AG20443 (cell line): Measurements from ENCODE around the gene DDX10.
"Not testable (repeated sequence)": the region's sequence is repeated elsewhere in the genome, so short reads cannot be mapped to it uniquely, and the experiment has no call there.

Experiments
- DNase-seq: peaks from one replicate; pipeline ENCODE4 v3.0.0; 2012; ENCODE audit warnings: low spot score, mixed read lengths

The DDX10 gene

DNA sequence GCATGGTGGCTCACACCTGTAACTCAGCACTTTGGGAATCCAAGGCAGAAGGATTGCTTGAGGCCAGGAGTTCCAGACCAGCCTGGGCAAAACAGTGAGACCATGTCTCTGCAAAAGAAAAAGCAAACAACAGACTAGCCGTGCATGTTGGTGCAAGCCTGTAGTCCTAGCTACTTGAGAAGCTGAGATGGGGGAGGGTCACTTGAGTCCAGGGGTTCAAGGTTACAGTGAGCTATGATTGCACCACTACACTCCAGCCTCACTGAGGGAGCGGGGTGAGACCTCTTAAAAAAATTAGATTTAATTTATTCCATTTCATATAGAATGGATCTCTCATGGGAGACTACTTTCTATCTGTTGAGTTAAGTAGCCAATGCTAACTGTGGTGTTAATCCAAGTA, 50.4 kb downstream of the DDX10 start:
- DNase-seq = no peak

DNA sequence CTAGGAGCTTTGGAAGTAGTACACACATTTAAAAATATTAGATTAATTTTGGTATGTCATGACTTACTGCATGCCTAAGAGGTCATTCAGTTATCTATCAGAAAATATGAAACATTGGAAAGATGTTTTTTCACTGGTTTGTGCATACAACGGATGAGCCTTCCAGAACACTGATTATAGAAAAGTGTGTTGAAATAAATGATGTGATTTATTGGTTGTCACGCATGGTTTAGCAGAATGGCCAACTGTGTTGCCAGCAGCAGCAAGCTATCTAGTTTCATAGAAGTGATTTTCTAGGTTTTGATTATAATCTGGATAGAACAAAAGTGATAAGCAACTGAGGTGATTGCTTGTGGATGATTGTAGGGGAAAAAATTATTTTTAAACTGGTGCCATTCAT, 53.6 kb downstream of the DDX10 start:
- DNase-seq = no peak

DNA sequence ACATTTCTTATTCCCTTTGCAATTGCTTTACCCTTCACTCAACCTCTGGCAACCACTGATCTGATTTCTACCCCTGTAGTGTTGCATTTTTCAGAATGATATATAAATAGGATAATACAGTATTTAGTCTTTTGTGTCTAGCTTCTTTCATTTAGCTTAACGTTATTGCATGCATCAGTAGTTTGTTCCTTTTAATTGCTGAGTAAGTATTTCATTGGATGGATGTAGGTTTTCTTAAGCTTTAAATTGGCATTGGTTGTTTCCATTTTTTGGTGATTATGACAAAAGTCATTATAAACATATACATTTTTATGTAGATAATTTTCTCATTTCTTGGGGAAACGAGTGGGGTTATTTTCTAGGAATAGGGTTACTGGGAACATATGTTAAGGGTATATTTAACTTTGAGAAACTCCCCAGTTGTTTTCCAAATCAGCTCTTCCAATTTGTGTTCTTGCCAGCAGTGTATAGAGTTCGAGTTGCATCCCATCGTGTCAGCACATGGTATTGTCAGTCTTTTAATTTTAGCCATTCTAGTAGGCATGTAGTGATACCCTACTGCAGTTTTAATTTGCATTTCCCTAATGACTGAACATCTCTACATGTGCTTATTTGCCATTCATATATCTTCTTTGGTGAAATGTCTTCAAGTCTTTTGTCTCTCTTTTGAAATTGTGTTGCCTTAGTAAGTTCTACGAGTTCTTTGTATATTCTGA, 60.3 kb downstream of the DDX10 start:
- no peak for DNase-seq

DNA sequence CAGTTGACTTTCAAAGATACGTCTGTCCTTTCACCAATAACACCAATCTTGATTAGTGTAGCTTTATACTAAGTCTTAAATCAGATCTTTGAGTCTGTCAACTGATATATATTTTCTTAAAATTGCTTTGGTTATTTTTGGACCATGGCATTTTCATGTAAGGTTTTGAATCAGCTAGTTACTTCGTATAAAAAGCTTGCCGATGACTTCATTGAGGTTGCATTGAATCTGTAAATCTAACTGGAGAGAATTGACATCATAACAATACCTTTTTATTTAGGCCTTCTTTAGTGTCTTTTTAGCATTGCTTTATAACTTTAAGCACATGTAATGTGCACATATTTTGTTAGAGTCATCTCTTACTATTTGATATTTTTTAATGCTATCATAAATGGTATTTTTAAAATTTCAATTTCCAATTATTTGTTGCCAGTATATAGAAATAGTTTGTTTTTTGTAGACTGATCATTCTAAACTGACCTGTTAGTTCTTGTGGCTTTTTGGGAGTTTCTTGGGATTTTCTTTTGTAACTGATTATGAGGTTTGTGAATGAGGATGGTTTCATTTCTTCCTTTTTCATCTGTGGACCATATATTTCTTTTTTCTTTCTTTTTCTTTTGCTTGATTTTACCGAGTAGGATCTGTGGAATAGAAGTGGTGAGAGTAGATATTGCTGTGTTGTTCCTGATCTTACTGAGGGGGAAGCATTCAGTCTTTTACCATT, 61.4 kb downstream of the DDX10 start:
- DNase-seq = no peak

DNA sequence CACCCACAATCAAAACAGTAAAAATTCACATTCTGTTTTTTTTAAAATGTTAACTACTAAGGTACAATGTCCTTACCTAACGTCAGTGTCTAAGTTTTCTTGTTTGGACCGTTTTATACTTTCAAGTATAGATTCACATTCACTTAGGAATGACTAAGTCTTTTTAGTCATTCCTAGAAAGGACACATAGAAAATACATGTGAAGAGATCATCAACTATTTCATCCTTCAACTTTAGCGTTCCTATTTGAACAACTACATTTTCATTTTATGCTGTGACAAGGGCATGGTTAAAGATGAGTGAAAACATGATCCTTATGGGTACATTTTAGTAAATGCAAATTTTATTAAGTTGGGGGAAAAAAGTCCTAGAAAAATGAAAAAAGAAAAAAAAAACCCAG, 62.8 kb downstream of the DDX10 start:
- DNase-seq = no peak

DNA sequence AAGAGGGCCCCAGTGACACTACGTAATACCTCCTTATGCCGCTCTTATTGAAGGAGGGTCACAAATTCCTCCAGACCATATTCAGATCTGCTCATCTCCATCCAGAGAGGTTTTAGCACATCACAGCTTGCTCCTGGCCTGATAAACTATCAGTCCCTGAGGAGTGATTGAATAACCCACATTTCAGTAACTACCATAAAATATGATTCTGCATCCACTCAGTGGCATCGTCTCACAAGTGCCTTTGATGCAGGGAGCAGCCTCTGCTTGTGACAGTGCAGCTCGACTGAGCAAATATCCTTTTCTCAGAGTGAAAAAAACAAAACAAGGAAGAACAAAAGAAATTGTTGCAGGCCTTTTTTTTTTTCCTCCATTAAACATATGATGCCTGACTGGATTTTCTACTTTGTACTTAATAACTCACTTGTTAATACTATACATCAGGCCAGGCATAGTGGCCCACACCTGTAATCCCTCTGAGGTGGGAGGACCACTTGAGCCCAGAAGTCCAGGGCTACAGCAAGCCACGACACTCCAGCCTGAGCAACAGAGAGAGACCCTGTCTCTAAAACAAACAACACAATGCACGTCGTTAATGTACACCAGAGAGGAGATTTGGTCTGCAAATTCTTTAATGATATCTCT, 64.5 kb downstream of the DDX10 start:
- DNase-seq = no peak

DNA sequence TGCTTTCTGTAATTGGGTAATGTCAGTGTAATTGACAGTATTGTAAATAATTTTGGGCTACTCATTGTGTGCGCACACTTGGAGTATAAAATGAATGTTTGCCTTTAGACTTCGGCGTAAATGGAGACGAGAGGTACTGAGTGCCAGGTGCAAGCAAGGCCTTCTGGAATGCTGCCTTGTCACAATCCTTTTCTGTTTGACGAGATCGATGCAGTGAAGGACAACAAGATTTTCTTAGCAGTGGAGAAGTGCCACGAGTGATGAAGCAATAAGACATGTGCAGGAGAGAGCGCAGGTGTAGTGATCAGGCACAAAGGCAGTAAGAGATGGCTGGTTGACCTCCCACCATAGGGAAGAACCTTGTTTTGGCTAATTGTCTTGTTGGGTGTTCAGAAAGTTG, 67.5 kb downstream of the DDX10 start:
- no peak for DNase-seq

DNA sequence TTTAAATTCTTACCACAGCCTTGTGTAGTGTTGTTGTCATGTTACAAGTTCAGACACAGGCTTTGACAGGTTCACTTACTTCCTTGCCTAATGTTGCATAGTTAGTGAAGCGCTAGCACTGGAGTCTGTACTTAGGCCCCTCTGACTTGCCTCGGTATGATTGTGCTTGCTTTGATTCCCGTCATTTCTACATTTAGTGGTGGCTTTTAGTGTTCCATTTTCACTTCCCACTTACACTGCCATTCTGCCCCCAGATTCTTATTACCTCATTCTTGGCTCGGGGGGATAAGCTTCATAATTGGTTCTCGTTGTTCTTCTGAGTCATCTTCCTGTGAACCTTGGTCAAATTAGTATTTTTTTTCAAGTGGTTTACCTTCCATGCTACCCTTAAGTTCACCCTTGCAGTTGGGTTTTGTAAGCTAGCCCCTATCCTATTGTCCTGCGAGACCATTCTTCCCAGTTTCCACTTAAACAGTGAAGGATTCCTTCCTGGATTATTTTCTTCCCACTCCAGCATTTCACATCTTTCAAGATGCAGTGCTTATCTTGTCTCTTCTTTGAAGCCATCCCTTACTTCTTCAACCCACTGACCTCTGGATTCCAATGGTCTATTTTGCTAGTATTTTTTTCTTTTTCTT, 68.7 kb downstream of the DDX10 start:
- peak; percentile 15 for DNase-seq

DNA sequence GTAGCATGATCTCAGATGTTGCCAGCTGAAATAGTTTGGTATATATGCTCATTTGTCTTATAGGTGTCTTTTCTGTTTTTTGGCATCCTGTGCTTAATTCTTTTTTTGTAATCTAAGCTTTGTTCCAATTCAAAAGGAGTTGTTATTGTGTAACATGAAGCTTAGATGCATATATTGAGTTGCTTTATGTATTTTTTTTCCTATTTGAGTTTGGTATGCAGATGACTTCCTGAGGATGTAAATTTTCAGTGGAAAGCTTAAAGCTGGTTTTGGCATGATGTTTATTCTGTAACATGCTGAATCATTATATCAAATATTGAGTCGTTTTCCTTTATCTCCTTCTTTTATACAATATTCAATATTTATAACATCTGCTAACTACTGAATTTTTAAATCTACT, 69.4 kb downstream of the DDX10 start:
- no peak for DNase-seq

DNA sequence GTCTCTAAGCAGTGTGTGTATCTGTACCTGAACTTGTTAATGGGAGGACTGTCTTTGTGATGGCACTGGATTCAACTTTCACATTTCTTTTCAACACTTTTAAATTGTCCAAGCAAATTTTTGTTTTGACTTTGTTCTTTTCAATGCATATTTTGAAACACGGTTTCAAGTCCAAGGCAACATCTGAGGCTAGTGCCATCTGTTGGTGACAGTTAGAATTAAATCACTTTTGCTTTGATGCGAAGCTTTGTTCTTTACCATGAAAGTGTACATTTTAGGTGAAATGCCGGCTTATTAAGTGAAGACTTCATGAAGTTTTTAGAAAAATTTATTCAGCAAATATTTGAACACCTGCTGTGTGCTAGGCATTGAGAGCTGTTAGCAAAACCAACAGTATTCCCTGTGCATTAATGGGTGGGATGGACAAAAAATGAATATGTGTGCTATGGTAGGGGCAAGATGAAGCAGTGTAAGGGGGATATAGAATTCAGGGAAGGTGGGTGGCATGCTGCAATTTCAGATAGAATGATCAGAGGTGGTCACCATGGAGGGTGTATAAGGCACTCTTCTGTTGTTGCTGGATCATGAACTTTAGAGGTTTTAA, 70.2 kb downstream of the DDX10 start:
- no peak for DNase-seq

DNA sequence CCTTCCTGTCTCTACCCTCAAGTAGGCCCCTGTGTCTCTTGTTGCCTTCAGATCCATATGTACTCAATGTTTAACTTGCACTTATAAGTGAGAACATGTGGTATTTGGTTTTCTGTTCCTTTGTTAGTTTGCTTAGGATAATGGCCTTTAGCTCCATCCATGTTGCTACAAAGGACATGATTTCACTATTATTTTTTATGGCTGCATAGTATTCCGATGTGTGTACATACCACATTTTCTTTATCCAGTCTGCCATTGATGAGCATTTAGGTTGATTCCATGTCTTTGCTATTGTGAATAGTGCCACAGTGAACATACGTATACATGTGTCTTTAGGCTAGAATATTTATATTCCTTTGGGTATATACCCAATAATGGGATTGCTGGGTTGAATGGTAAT, 75.3 kb downstream of the DDX10 start:
- DNase-seq = not testable (repeated sequence)

DNA sequence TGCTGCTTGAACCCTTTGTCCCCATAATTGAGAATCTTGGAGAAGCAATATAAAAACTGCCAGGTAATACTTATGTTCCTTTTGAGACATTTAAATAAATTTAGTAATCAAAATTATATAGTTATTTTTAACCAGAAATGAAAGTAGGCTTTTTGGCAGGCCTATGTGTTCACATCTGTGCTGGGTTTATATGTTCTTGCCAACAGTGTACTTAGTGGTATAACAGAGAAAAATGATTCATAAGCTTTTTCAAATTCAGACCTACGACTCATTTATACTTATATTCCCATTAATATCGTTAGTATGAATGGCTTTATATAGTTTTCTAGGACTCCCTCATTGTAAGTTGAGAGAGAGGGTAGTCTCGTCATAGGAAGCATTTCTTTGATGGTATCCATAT, 79.0 kb downstream of the DDX10 start:
- DNase-seq = peak; percentile 12

DNA sequence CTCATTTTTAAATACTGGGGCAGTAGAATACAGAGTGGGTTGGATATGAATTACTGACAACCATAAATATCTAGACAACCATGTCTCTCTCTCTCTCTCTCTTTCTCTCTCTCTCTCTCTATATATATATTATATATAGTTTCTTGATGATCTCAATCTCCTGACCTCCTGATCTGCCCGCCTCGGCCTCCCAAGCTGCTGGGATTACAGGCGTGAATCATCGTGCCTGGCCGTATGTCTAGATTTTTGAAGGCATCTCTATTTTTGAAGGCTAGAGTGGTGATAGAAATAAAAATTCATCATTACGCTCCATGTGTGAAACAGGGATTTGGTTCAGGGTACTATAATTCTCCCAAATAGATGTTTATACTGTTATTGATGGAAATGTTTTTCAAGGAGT, 84.1 kb downstream of the DDX10 start:
- DNase-seq = no peak

DNA sequence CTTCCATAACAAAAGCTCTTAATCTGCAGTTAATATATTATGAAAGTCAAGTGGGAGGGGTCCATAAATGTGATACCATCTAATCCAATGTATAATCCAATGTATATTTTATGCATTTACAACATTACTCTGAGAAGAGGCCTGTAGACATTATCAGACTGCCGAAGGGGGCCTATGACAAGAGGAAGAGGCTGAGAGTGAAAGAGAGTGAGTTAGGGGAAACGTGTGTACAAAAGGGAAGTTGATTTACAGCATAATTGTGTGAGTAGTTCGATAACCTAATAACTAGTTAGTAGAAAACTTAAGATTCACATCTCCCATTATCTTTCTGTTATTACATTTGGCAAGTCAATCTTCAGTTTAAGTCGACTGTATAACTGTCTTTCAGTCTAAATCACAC, 86.6 kb downstream of the DDX10 start:
- DNase-seq = no peak

DNA sequence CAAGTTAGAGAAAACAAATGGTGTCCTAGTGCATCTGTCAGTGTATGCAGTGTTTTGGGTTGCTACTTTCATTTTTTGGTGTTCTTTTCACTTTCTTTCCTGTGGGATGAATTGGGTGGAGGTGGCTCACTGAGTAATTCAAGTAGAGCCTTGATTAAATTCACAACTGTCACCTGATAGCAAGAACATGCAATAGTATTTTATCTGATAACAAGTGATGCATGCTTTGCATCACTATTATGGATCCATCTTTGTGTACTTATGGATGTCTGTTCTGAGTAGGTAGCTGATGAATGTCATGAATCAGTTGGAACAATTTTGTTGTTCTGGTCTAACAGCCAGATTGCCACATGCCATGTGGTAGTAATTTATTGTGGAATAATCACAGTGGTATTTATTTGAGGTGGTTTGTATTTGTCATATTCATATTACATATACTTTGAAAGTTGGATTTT, 87.5 kb downstream of the DDX10 start:
- DNase-seq = no peak

DNA sequence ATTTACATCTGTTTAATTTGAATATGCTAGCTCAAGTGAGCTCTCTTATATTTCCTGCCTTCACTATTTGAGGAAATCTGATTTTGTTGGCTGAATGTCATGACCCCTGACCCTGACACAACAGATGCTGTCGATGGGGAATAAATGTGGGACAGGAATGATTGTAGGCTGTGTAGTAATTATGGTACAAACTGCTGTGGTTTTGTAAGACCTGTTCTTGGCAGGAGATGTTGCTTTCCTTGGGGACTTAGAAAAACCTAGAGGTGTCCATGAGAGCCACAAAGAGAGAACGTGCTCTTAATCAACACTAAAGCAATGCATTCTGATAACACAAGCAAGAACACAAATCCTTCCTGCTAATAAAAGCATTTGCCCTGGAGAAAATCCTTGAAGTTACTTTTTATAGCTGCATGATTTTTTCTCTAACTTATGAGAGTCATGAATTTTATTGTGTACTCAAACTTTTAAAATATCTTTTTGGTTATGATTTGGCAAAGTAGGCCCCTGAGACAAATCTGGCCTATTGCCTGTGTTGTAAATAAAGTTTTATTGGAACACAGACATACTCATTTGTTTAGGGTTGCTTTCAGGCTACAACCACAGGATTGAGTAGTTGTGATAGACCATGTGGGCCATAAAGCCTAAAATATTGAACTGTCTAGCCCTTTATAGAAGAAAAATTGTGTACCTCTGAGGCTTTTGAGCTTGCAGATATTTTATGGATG, 90.2 kb downstream of the DDX10 start:
- DNase-seq = no peak

DNA sequence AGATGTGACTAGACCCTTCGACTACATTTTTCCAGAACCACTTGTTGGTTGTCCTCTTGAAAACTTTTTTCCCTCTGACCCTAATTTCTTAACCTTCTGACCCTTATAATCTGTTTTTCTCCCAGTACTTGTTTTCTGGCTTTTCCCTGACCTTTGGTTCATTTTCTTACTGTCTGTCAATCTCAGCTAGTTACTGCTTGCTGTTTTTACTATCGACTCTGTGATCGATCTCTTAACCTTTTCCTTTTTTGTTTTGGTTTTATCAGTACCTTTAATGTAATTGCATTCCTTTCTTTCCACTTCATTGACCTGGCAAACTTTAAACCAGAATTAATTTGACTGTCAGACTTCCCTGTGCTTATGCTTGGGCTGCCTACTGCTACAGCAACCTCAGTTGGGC, 92.8 kb downstream of the DDX10 start:
- no peak for DNase-seq

DNA sequence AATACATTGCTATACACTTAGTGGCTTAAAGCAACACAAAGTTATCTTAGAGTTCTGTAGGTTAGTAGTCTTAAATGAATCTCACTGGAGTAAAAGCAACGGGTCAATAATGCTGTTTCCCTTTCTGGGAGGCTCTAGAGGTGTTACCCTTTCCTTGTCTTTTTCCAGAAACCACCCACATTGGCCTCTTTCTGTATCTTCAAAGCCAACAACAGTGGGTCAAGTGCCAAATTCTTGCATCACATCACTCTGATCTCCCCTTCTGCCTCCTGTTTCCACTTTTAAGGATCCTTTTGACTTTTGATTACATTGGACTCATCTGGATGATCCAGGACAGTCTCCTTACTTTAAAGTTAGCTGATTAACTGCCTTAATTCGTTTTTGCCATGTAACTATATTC, 93.6 kb downstream of the DDX10 start:
- DNase-seq = no peak

DNA sequence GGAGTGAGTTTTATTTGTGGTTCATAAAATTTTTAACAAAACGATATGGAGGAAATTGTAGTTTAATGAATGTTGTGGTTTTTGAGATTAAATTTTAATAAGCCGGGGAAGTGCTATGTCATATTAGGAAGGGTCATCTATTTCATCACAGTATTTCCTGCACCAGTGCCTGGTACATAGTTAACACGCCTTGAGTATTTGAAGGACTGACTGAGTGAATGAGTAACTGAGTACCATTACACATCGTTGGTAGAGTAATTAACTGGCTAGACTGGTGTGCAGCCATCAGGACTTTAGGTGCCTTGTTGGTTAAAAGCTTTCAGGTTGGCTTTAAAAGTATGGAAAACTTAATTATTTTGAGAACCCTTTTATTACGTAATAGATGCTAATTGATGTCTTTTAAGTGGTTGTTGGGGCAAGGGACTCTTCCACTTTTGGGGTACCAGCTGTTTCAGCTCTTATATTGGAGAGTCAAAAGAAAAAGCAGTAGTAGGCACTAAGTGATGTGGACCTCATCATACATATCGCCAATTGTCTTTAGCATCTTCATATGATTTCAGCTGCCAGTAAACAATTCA, 101.8 kb downstream of the DDX10 start:
- DNase-seq = no peak

DNA sequence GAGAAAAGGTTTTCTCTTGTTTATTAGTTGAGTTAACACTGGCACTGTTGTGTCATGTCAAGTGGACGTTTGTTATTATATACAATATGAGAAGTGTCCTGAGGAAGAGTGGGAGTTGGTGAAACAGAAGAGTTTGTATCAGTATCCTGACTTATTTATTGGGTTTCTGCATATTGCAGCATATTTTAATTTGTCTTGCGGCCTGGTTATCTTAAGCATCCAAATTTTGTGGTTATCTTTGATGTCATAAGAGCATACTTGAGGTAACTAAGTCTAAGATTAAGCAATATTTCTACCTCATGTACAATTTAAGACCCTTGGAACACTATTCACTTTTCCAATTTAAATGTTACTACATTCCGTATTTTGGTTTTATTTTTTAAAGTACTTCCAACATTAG, 103.5 kb downstream of the DDX10 start:
- no peak for DNase-seq

DNA sequence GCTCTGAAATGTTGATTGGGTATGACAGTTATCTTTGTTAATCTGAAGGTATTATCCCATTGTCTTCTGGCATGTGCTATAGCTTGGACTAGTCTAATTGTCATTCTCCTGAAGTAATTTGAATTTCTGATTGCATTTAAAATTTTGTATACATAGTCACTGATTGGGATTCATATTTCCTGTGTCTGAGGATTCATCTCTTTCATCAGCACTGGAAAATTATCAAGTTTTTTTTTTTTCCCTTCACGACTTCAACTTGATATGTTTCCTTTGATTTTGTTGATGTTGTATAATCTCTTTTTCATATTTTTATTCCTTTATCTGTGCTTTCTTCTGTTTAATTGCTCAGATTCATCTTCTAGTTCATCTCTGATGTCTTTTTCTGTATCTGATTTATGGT, 104.1 kb downstream of the DDX10 start:
- DNase-seq = no peak
